A673 (cell line): ENCODE results near the gene STEAP3. TPM values are rescaled to one million over a fixed set of nuclear protein-coding genes. Genes with fewer than 3 reads are reported as not detected.

ENCODE experiments used
- BruUV-seq: library from RNA; stranded (reverse); fragments of 400-500 nt; replicated peaks from 2 replicates; lab custom pipeline; 2021; lab: Mats Ljungman, UMichigan
- CTCF ChIA-PET: fragments of 300-600 bp; sonication (Branson Sonifier 250); formaldehyde crosslinking; loops from one replicate; lab custom pipeline; 2022; ENCODE audit warnings: antibody characterized with exemption; lab: Charles Lee
- POLR2A ChIA-PET: fragments of 300-600 bp; sonication (Branson Sonifier 250); formaldehyde crosslinking; loops from one replicate; lab custom pipeline; 2022; ENCODE audit warnings: antibody characterized with exemption; ENCODE audit not compliant: low non-redundant PET; lab: Charles Lee
- DNase-seq: peaks from one replicate; pipeline ENCODE4 v3.0.0-alpha.2; 2015; ENCODE audit warnings: low spot score
- H3K27ac ChIP-seq: fragments of 200-600 bp; sonication (generic); 2 replicates; pipeline ENCODE4 v1.5.1; 2016; ENCODE audit warnings: mixed run types, low read depth, mild to moderate bottlenecking, mixed read lengths, antibody characterized with exemption, low read length; ENCODE audit not compliant: poor library complexity, severe bottlenecking
- H3K27me3 ChIP-seq: fragments of 200-600 bp; sonication (generic); replicated peaks from 2 replicates; pipeline ENCODE4 v1.6.1; 2017; ENCODE audit warnings: mixed run types, low read depth, mild to moderate bottlenecking, mixed read lengths, antibody characterized with exemption, low read length; ENCODE audit not compliant: insufficient read depth, poor library complexity
- H3K36me3 ChIP-seq: fragments of 200-600 bp; sonication (generic); 2 replicates; pipeline ENCODE4 v1.6.1; 2016; ENCODE audit warnings: mixed run types, mild to moderate bottlenecking, mixed read lengths, antibody characterized with exemption, low read length; ENCODE audit not compliant: insufficient read depth, poor library complexity, severe bottlenecking
- H3K4me1 ChIP-seq: fragments of 200-600 bp; sonication (generic); 2 replicates; pipeline ENCODE4 v1.6.1; 2017; ENCODE audit warnings: mixed run types, mild to moderate bottlenecking, mixed read lengths, antibody characterized with exemption, low read length; ENCODE audit not compliant: insufficient read depth, poor library complexity, severe bottlenecking
- H3K4me3 ChIP-seq: fragments of 200-600 bp; sonication (generic); 2 replicates; pipeline ENCODE4 v1.5.1; 2016; ENCODE audit warnings: low read depth, mixed run types, mild to moderate bottlenecking, mixed read lengths, low read length; ENCODE audit not compliant: poor library complexity, severe bottlenecking
- H3K9me3 ChIP-seq: fragments of 200-600 bp; sonication (generic); 2 replicates; pipeline ENCODE4 v1.6.1; 2016; ENCODE audit warnings: mixed run types, low read depth, mild to moderate bottlenecking, mixed read lengths, antibody characterized with exemption, low read length; ENCODE audit not compliant: poor library complexity, severe bottlenecking
- CTCF ChIP-seq: fragments of 300-800, 200-600 bp; sonication (generic); conservative IDR thresholded peaks from 2 replicates; pipeline ENCODE4 v1.5.1; 2017; ENCODE audit warnings: low read depth, mild to moderate bottlenecking, antibody characterized with exemption, low read length, moderate library complexity, mixed read lengths
- EZH2 ChIP-seq: fragments of 200-600 bp; sonication (generic); IDR thresholded peaks from 2 replicates; pipeline ENCODE4 v1.6.1; 2017; ENCODE audit warnings: borderline replicate concordance, low read depth, mild to moderate bottlenecking, mixed read lengths, antibody characterized with exemption, low read length; ENCODE audit not compliant: poor library complexity, severe bottlenecking
- intact Hi-C: fragments of 100-400 bp; cut with micrococcal nuclease; formaldehyde crosslinking; loops from one replicate; pipeline ENCODE4 v1.10.0; 2022; ENCODE audit not compliant: unreplicated experiment
- total RNA-seq: library from RNA; stranded (reverse); gene quantifications from 2 replicates; pipeline ENCODE4 v1.2.3, GENCODE V29; 2021

STEAP3 gene
- total RNA-seq, 1 experiment from 2014 or later: 20.3 TPM

GRCh38 chr2:119279666-119280065 is 56.0 kb downstream of the STEAP3 start:
- CTCF ChIA-PET: no interaction called here
- no peaks in the 10 kb centered on the region for H3K9me3 ChIP-seq
- H3K4me1 ChIP-seq: no peaks in the 10 kb centered on the region
- H3K27me3 ChIP-seq: no peaks in the 10 kb centered on the region
- TF ChIP-seq CTCF (no peak), EZH2 (no peak)
- DNase-seq: no peak
- H3K4me3 ChIP-seq: no peak overlapping the region
- no peaks in the 10 kb centered on the region for H3K36me3 ChIP-seq
- intact Hi-C loops: no loop called here
- POLR2A ChIA-PET: no interaction called here
- H3K27ac ChIP-seq: no peak overlapping the region
- BruUV-seq: no TSS peak

GRCh38 chr2:119280680-119281079 is 57.0 kb downstream of the STEAP3 start:
- H3K27ac ChIP-seq: no peak overlapping the region

GRCh38 chr2:119282146-119282995 is 58.7 kb downstream of the STEAP3 start:
- Histone ChIP-seq H3K9me3 (no peaks in the 10 kb centered on the region), H3K36me3 (no peaks in the 10 kb centered on the region), H3K27ac (no peak overlapping the region), H3K4me3 (no peak overlapping the region), H3K4me1 (no peaks in the 10 kb centered on the region), H3K27me3 (no peaks in the 10 kb centered on the region)
- BruUV-seq: no TSS peak
- TF ChIP-seq EZH2 (no peak), CTCF (no peak)
- DNase-seq: no peak
- ChIA-PET CTCF (no interaction called here), POLR2A (no interaction called here)
- intact Hi-C loops: no loop called here

More at GRCh38 chr2:119280680-119281079, 57.0 kb downstream of the STEAP3 start:
- H3K4me1 ChIP-seq: no peaks in the 10 kb centered on the region
- intact Hi-C loops: no loop called here
- no peaks in the 10 kb centered on the region for H3K27me3 ChIP-seq
- TF ChIP-seq CTCF: no peak
- TF ChIP-seq EZH2: no peak
- DNase-seq: no peak
- ChIA-PET CTCF (no interaction called here), POLR2A (no interaction called here)
- H3K36me3 ChIP-seq: no peaks in the 10 kb centered on the region
- no peak overlapping the region for H3K4me3 ChIP-seq
- no TSS peak for BruUV-seq
- H3K9me3 ChIP-seq: no peaks in the 10 kb centered on the region
